T-cell (primary cell): ENCODE data around the gene CASK. TPM values are rescaled to one million over a fixed set of nuclear protein-coding genes. Genes with fewer than 3 reads are reported as not detected.

ENCODE experiments used
- ATAC-seq, 4 experiments: fragments of 200-7000 bp in 3 of 4; fragments of 150-1000 bp in 1 of 4; cut with Tn5 transposase; replicated peaks in 1 of 4; 1 replicate in 3 of 4; 2 replicates in 1 of 4; pipeline ENCODE4 v1.10.0; 2021; ENCODE audit warnings: moderate library complexity in 3 of 4, mild to moderate bottlenecking in 2 of 4, moderate number of reproducible peaks in 1 of 4
- CTCF ChIA-PET, 2 donors: fragments of 300-600 bp; sonication (Branson Sonifier 250); formaldehyde crosslinking; loops; one replicate each; lab custom pipeline; 2022; ENCODE audit warnings: antibody characterized with exemption in 2 of 2; lab: Charles Lee
- POLR2A ChIA-PET, 2 donors: fragments of 300-600 bp; sonication (Branson Sonifier 250); formaldehyde crosslinking; loops; one replicate each; lab custom pipeline; 2022; ENCODE audit warnings: antibody characterized with exemption in 2 of 2; lab: Charles Lee
- DNase-seq, 35 experiments: peaks; one replicate each; pipeline versions ENCODE4 v3.0.0 to v3.0.0-alpha.2; 2013 to 2023
- H3K27ac ChIP-seq: one replicate; pipeline ENCODE4 v1.5.1; 2013; ENCODE audit warnings: low read length
- H3K27me3 ChIP-seq, 2 experiments: replicated peaks in 1 of 2; 1 replicate in 1 of 2; 2 replicates in 1 of 2; pipeline versions ENCODE4 v1.6.1 to v1.7.0; 2013; ENCODE audit warnings: low read length in 1 of 2, mixed read lengths in 1 of 2; ENCODE audit not compliant: control insufficient read depth in 2 of 2, insufficient read depth in 2 of 2; ENCODE audit errors: extremely low read depth in 1 of 2
- H3K36me3 ChIP-seq, 2 donors: 1 replicate in 1 of 2; 2 replicates in 1 of 2; pipeline versions ENCODE4 v1.6.1 to v1.7.0; 2013; ENCODE audit warnings: low read length in 1 of 2; ENCODE audit not compliant: control insufficient read depth in 2 of 2, insufficient read depth in 1 of 2; ENCODE audit errors: extremely low read depth in 1 of 2
- H3K4me1 ChIP-seq, 2 experiments: 1 replicate in 1 of 2; 2 replicates in 1 of 2; pipeline versions ENCODE4 v1.6.1 to v1.7.0; 2013; ENCODE audit warnings: low read length in 2 of 2, mixed read lengths in 1 of 2; ENCODE audit not compliant: insufficient read depth in 2 of 2, control insufficient read depth in 1 of 2; ENCODE audit errors: extremely low read depth in 1 of 2
- H3K4me3 ChIP-seq, 2 donors: 1 replicate in 1 of 2; 2 replicates in 1 of 2; pipeline versions ENCODE4 v1.5.1 to v1.7.0; 2013; ENCODE audit warnings: mild to moderate bottlenecking in 2 of 2, low read length in 1 of 2, moderate library complexity in 1 of 2; ENCODE audit not compliant: control insufficient read depth in 1 of 2; ENCODE audit errors: extremely low read depth in 1 of 2
- H3K9me3 ChIP-seq: 2 replicates; pipeline ENCODE4 v1.7.0; 2013
- H3K27ac Mint-ChIP-seq, 2 donors: one replicate each; pipeline ENCODE4 v1.8.0; 2020 to 2021; ENCODE audit warnings: mild to moderate bottlenecking in 2 of 2, mixed read lengths in 2 of 2
- H3K27me3 Mint-ChIP-seq, 2 donors: one replicate each; pipeline ENCODE4 v1.8.0; 2021 to 2022; ENCODE audit warnings: mixed read lengths in 2 of 2
- H3K36me3 Mint-ChIP-seq: one replicate; pipeline ENCODE4 v1.8.0; 2021; ENCODE audit warnings: mixed read lengths
- H3K4me1 Mint-ChIP-seq, 3 donors: one replicate each; pipeline ENCODE4 v1.8.0; 2020 to 2022; ENCODE audit warnings: mixed read lengths in 3 of 3, mild to moderate bottlenecking in 1 of 3
- H3K4me3 Mint-ChIP-seq, 3 donors: one replicate each; pipeline ENCODE4 v1.8.0; 2020 to 2022; ENCODE audit warnings: mild to moderate bottlenecking in 3 of 3, mixed read lengths in 3 of 3, moderate library complexity in 3 of 3
- H3K9me3 Mint-ChIP-seq, 3 donors: one replicate each; pipeline ENCODE4 v1.8.0; 2020 to 2022; ENCODE audit warnings: mixed read lengths in 3 of 3
- WGBS: methylation state at CpG from one replicate; pipeline ENCODE4 v1.1.5; 2013; ENCODE audit warnings: missing lambda C conversion rate; ENCODE audit not compliant: insufficient coverage; 5-methylcytosine and 5-hydroxymethylcytosine counted together
- total RNA-seq, 35 experiments: library from RNA in 6 of 35; stranded (reverse) in 6 of 35; fragments of 120-200 nt in 1 of 35; gene quantifications; one replicate each; pipeline versions ENCODE4 v1.2.1 to v1.2.4 and lab custom pipeline; 2013 to 2026

The CASK gene
- total RNA-seq, 5 donors from 2014 or later (not counting 1 experiment from before 2014, with no cell fraction given), result 52.6 to 81.6 (median 67.5) TPM

GRCh38 chrX:41921492-41922430, 1.6 kb downstream of the CASK start:
- Histone ChIP-seq H3K36me3 (no peaks in the 10 kb centered on the region), H3K9me3 (no peaks in the 10 kb centered on the region), H3K27me3 (no peaks in the 10 kb centered on the region), H3K4me3 (peak overlapping the region; percentile 55 to 80), H3K27ac (peak overlapping the region; percentile 52), H3K4me1 (peaks cover 2% of the 10 kb centered on the region in 2 experiments)
- 0% methylated on average over 2 of the region's 13 CpGs for WGBS
- peaks cover 0 to 5% of the 10 kb centered on the region in 2 donors for H3K27me3 Mint-ChIP-seq
- H3K9me3 Mint-ChIP-seq, result no peaks in the 10 kb centered on the region
- peak overlapping the region; percentile 90 to 96 (median 90) for H3K4me3 Mint-ChIP-seq
- ATAC-seq (no peak), DNase-seq (peak in 6 of 35 experiments; percentile 2 to 32 (median 22))
- H3K4me1 Mint-ChIP-seq, result peaks cover 36 to 48% (median 43%) of the 10 kb centered on the region in 3 donors
- ChIA-PET POLR2A (interaction anchor here in 1 of 2 donors (0.5 to 0.6 kb wide), 2 partner anchors 587 to 962 kb away, joined by 3 read pairs; no protein-coding TSS in a partner anchor), CTCF (interaction anchor here in 1 of 2 donors (0.6 kb wide), 2 partner anchors 12 to 1300 kb away, joined by 3 to 4 read pairs; no protein-coding TSS in a partner anchor)
- H3K36me3 Mint-ChIP-seq, result no peaks in the 10 kb centered on the region
- peak overlapping the region; percentile 88 to 92 for H3K27ac Mint-ChIP-seq

GRCh38 chrX:41919870-41920269, 3.5 kb downstream of the CASK start:
- no peaks in the 10 kb centered on the region for H3K27me3 ChIP-seq
- Mint-ChIP-seq H3K36me3 (peaks cover 4% of the 10 kb centered on the region), H3K27ac (peak overlapping the region in 1 of 2 donors; percentile 72), H3K9me3 (no peaks in the 10 kb centered on the region), H3K4me3 (peak overlapping the region; percentile 41 to 75 (median 72)), H3K4me1 (peaks cover 43 to 60% (median 52%) of the 10 kb centered on the region in 3 donors), H3K27me3 (no peaks in the 10 kb centered on the region)
- ATAC-seq, result no peak
- no peak overlapping the region for H3K4me3 ChIP-seq
- no CpG with 5 or more reads among the region's 2 CpGs for WGBS
- CTCF ChIA-PET, result no interaction called here
- no peaks in the 10 kb centered on the region for H3K36me3 ChIP-seq
- no peak for DNase-seq
- H3K4me1 ChIP-seq, result peaks cover 2 to 11% of the 10 kb centered on the region in 2 experiments
- no peak overlapping the region for H3K27ac ChIP-seq
- H3K9me3 ChIP-seq, result no peaks in the 10 kb centered on the region
- POLR2A ChIA-PET, result interaction anchor here in 1 of 2 donors (0.5 kb wide), 1 partner anchor 14 kb away, joined by 6 read pairs; no protein-coding TSS in a partner anchor

- no CpG with 5 or more reads among the region's 5 CpGs for WGBS
- ChIA-PET CTCF (no interaction called here), POLR2A (interaction anchor here in 1 of 2 donors (0.5 to 0.7 kb wide), 2 partner anchors 1038 to 1059 kb away, joined by 3 to 6 read pairs; no protein-coding TSS in a partner anchor)
- peaks cover 50 to 78% (median 66%) of the 10 kb centered on the region in 3 donors for H3K4me1 Mint-ChIP-seq
- H3K4me1 ChIP-seq, result peaks cover 2 to 11% of the 10 kb centered on the region in 2 experiments
- peak overlapping the region; percentile 85 to 86 for H3K27ac Mint-ChIP-seq
- no peaks in the 10 kb centered on the region for H3K27me3 Mint-ChIP-seq
- no peaks in the 10 kb centered on the region for H3K27me3 ChIP-seq
- H3K9me3 ChIP-seq, result no peaks in the 10 kb centered on the region
- H3K4me3 Mint-ChIP-seq, result peak overlapping the region; percentile 41 to 78 (median 72)
- H3K27ac ChIP-seq, result peak overlapping the region; percentile 29
- ATAC-seq, result peak in 3 of 4 experiments; percentile 56 to 77 (median 58)
- H3K36me3 Mint-ChIP-seq, result peaks cover 10% of the 10 kb centered on the region
- no peaks in the 10 kb centered on the region for H3K36me3 ChIP-seq
- peak in 1 of 35 experiments; percentile 27 for DNase-seq
- H3K9me3 Mint-ChIP-seq, result no peaks in the 10 kb centered on the region
- peak overlapping the region in 1 of 2 donors; percentile 21 for H3K4me3 ChIP-seq
Measured at GRCh38 chrX:41917517-41917916, 5.8 kb downstream of the CASK start.

GRCh38 chrX:41913476-41913875, 9.9 kb downstream of the CASK start:
- ChIA-PET POLR2A (no interaction called here), CTCF (no interaction called here)
- no CpG with 5 or more reads among the region's 1 CpG for WGBS
- DNase-seq (no peak), ATAC-seq (no peak)
- Histone ChIP-seq H3K9me3 (no peaks in the 10 kb centered on the region), H3K36me3 (no peaks in the 10 kb centered on the region), H3K4me1 (peaks cover 0 to 21% of the 10 kb centered on the region in 2 experiments), H3K27me3 (no peaks in the 10 kb centered on the region), H3K4me3 (no peak overlapping the region), H3K27ac (no peak overlapping the region)
- Mint-ChIP-seq H3K4me3 (no peak overlapping the region), H3K27me3 (no peaks in the 10 kb centered on the region), H3K27ac (no peak overlapping the region), H3K9me3 (no peaks in the 10 kb centered on the region), H3K4me1 (peaks cover 34 to 75% (median 66%) of the 10 kb centered on the region in 3 donors), H3K36me3 (peaks cover 10% of the 10 kb centered on the region)

GRCh38 chrX:41912923-41913322, 10.4 kb downstream of the CASK start:
- H3K9me3 Mint-ChIP-seq, result no peaks in the 10 kb centered on the region
- ATAC-seq (no peak), DNase-seq (no peak)
- H3K4me3 Mint-ChIP-seq, result no peak overlapping the region
- Histone ChIP-seq H3K27ac (no peak overlapping the region), H3K4me1 (peaks cover 0 to 24% of the 10 kb centered on the region in 2 experiments), H3K36me3 (no peaks in the 10 kb centered on the region), H3K4me3 (no peak overlapping the region), H3K9me3 (no peaks in the 10 kb centered on the region), H3K27me3 (no peaks in the 10 kb centered on the region)
- H3K27ac Mint-ChIP-seq, result no peak overlapping the region
- WGBS, result no CpG with 5 or more reads among the region's 4 CpGs
- peaks cover 10% of the 10 kb centered on the region for H3K36me3 Mint-ChIP-seq
- H3K4me1 Mint-ChIP-seq, result peaks cover 34 to 74% (median 65%) of the 10 kb centered on the region in 3 donors
- ChIA-PET CTCF (no interaction called here), POLR2A (no interaction called here)
- no peaks in the 10 kb centered on the region for H3K27me3 Mint-ChIP-seq

GRCh38 chrX:41909068-41909467, 14.3 kb downstream of the CASK start:
- no peaks in the 10 kb centered on the region for H3K27me3 Mint-ChIP-seq
- POLR2A ChIA-PET, result no interaction called here
- Histone ChIP-seq H3K27me3 (no peaks in the 10 kb centered on the region), H3K4me1 (peaks cover 0 to 21% of the 10 kb centered on the region in 2 experiments), H3K36me3 (peaks cover 0 to 2% of the 10 kb centered on the region in 2 donors), H3K4me3 (no peak overlapping the region), H3K9me3 (no peaks in the 10 kb centered on the region), H3K27ac (peak overlapping the region; percentile 34)
- peak overlapping the region; percentile 3 to 31 (median 20) for H3K4me3 Mint-ChIP-seq
- CTCF ChIA-PET, result no interaction called here
- H3K36me3 Mint-ChIP-seq, result peaks cover 8% of the 10 kb centered on the region
- ATAC-seq (peak; percentile 63 to 82 (median 71)), DNase-seq (peak in 13 of 35 experiments; percentile 1 to 48 (median 17))
- H3K4me1 Mint-ChIP-seq, result peaks cover 25 to 69% (median 60%) of the 10 kb centered on the region in 3 donors
- H3K9me3 Mint-ChIP-seq, result peaks cover 0 to 5% (median 0%) of the 10 kb centered on the region in 3 donors
- peak overlapping the region; percentile 41 to 55 for H3K27ac Mint-ChIP-seq
